K562 (cell line): Measurements from ENCODE around the gene DUSP10. TPM values are rescaled to one million over a fixed set of nuclear protein-coding genes. Genes with fewer than 3 reads are reported as not detected.

Experiments used
- ATAC-seq: fragments of 200-7000 bp; cut with Tn5 transposase; 3 replicates; pipeline ENCODE4 v1.9.1; 2020; ENCODE audit warnings: moderate library complexity
- BruUV-seq: library from RNA; stranded (reverse); fragments of 400-500 nt; replicated peaks from 2 replicates; lab custom pipeline; 2021; lab: Mats Ljungman, UMichigan
- CTCF ChIA-PET: fragments of 300-600 bp; formaldehyde crosslinking; extraction: SDS; loops from one replicate; lab custom pipeline; 2021; ENCODE audit warnings: low intra/inter-chr PET ratio; lab: Yijun Ruan, JAX
- POLR2A ChIA-PET: fragments of 300-600, 350-650 bp; sonication (Branson Sonifier 250); formaldehyde crosslinking; extraction: SDS; loops from one replicate; lab custom pipeline; 2021; ENCODE audit warnings: antibody characterized with exemption, inconsistent platforms; lab: Yijun Ruan, JAX
- DNase-seq, 4 experiments: peaks; one replicate each; pipeline versions ENCODE4 v3.0.0 to v3.0.0-alpha.2; 2011 to 2018; ENCODE audit warnings: low spot score in 3 of 4, mixed read lengths in 3 of 4; ENCODE audit errors: extremely low read depth in 1 of 4
- FAIRE-seq: peaks from 2 replicates; lab custom pipeline; 2011; peaks lifted over from hg19 to GRCh38; lab: Jason Lieb, UNC
- H2AFZ ChIP-seq: 2 replicates; pipeline ENCODE4 v1.6.0; 2011; ENCODE audit warnings: low read depth, low read length, control low read depth, inconsistent platforms
- H3K27ac ChIP-seq: fragments of 200-600 bp; 3 replicates; pipeline ENCODE4 v1.8.0; 2011; ENCODE audit warnings: low read depth, mild to moderate bottlenecking, control low read depth, inconsistent platforms, low read length, moderate library complexity, mixed read lengths; ENCODE audit errors: extremely low read depth
- H3K27me3 ChIP-seq, 2 experiments: fragments of 300-600 bp in 1 of 2; 2 replicates in 1 of 2; 3 replicates in 1 of 2; pipeline versions ENCODE4 v1.6.0 to v1.8.0; 2011; ENCODE audit warnings: inconsistent platforms in 2 of 2, low read length in 2 of 2, mild to moderate bottlenecking in 1 of 2, mixed read lengths in 1 of 2, moderate library complexity in 1 of 2; ENCODE audit not compliant: control insufficient read depth in 2 of 2, insufficient read depth in 2 of 2
- H3K36me3 ChIP-seq: fragments of 300-600 bp; 3 replicates; pipeline ENCODE4 v1.8.0; 2011; ENCODE audit warnings: mild to moderate bottlenecking, low read length, inconsistent platforms; ENCODE audit not compliant: control insufficient read depth, insufficient read depth
- H3K4me1 ChIP-seq, 2 experiments: fragments of 200-600 bp in 1 of 2; replicated peaks in 1 of 2; 2 replicates in 1 of 2; 3 replicates in 1 of 2; pipeline versions ENCODE4 v1.5.1 to v1.8.0; 2011; ENCODE audit warnings: inconsistent platforms in 2 of 2, low read length in 2 of 2, mild to moderate bottlenecking in 1 of 2, mixed read lengths in 1 of 2, moderate library complexity in 1 of 2; ENCODE audit not compliant: control insufficient read depth in 2 of 2, insufficient read depth in 2 of 2
- H3K4me2 ChIP-seq: 2 replicates; pipeline ENCODE4 v1.6.1; 2011; ENCODE audit warnings: low read length, control low read depth, inconsistent platforms, mixed read lengths; ENCODE audit not compliant: insufficient read depth
- H3K4me3 ChIP-seq: fragments of 200-600 bp; sonication (generic), shearing (Covaris generic); 2 replicates; pipeline ENCODE4 v1.5.1; 2016; ENCODE audit warnings: control low read depth, inconsistent platforms
- H3K79me2 ChIP-seq: fragments of 200-600 bp; 3 replicates; pipeline ENCODE4 v1.8.0; 2011; ENCODE audit warnings: low read length, inconsistent platforms; ENCODE audit not compliant: control insufficient read depth, insufficient read depth
- H3K9ac ChIP-seq, 2 experiments: 2 replicates each; pipeline versions ENCODE4 v1.6.0 to v1.6.1; 2011; ENCODE audit warnings: low read depth in 2 of 2, low read length in 2 of 2, control low read depth in 1 of 2, inconsistent platforms in 1 of 2, mild to moderate bottlenecking in 1 of 2, mixed read lengths in 1 of 2; ENCODE audit not compliant: insufficient read depth in 1 of 2
- H3K9me1 ChIP-seq: one replicate; pipeline ENCODE4 v1.6.0; 2011; ENCODE audit warnings: inconsistent platforms, mild to moderate bottlenecking, low read length, moderate library complexity; ENCODE audit not compliant: control insufficient read depth, insufficient read depth
- H3K9me3 ChIP-seq: replicated peaks from 2 replicates; pipeline ENCODE4 v1.5.1; 2011; ENCODE audit warnings: low read depth, low read length, inconsistent platforms; ENCODE audit not compliant: control insufficient read depth, insufficient read depth
- H4K20me1 ChIP-seq: replicated peaks from 2 replicates; pipeline ENCODE4 v1.6.1; 2011; ENCODE audit warnings: low read length, inconsistent platforms, mixed read lengths; ENCODE audit not compliant: control insufficient read depth, insufficient read depth
- BACH1 ChIP-seq: fragments of 200-800 bp; sonication (Bioruptor generic); IDR thresholded peaks from 2 replicates; pipeline ENCODE4 v1.6.1; 2016; ENCODE audit warnings: missing genetic modification characterization, missing compliant biosample characterization
- DEAF1 ChIP-seq: fragments of 450-650 bp; formaldehyde crosslinking; IDR thresholded peaks from 2 replicates; pipeline ENCODE4 v1.4.0; 2020; ENCODE audit warnings: mild to moderate bottlenecking, moderate library complexity
- DMBX1 ChIP-seq: fragments of 250-450 bp; sonication (Bioruptor Pico); IDR thresholded peaks from 2 replicates; pipeline ENCODE4 v1.8.0; 2022; ENCODE audit warnings: inconsistent platforms, mild to moderate bottlenecking, moderate library complexity, borderline replicate concordance
- GMEB1 ChIP-seq: fragments of 250-450 bp; sonication (Bioruptor Pico); IDR thresholded peaks from 2 replicates; pipeline ENCODE4 v1.4.0; 2020; ENCODE audit warnings: mild to moderate bottlenecking
- HDAC8 ChIP-seq: fragments of 450-650 bp; IDR thresholded peaks from 2 replicates; pipeline ENCODE4 v1.6.1; 2016; ENCODE audit warnings: mild to moderate bottlenecking, missing genetic modification characterization, moderate library complexity, missing compliant biosample characterization
- NFXL1 ChIP-seq: fragments of 450-650 bp; formaldehyde crosslinking; IDR thresholded peaks from 2 replicates; pipeline ENCODE4 v1.4.0; 2021; ENCODE audit warnings: mild to moderate bottlenecking
- NR4A1 ChIP-seq, 2 experiments: fragments of 250-450 bp in 1 of 2; fragments of 450-650 bp in 1 of 2; sonication (Bioruptor Pico) in 1 of 2; IDR thresholded peaks; 2 replicates each; pipeline versions ENCODE4 v1.4.0 to v1.6.1; 2016 to 2020; ENCODE audit warnings: mild to moderate bottlenecking in 2 of 2, missing compliant biosample characterization in 1 of 2, missing genetic modification characterization in 1 of 2, moderate library complexity in 1 of 2
- SMARCA4 ChIP-seq: fragments of 450-650 bp; IDR thresholded peaks from 2 replicates; pipeline ENCODE4 v1.6.1; 2016
- SMARCE1 ChIP-seq: fragments of 450-650 bp; IDR thresholded peaks from 2 replicates; pipeline ENCODE4 v1.7.1; 2016; ENCODE audit warnings: mild to moderate bottlenecking
- SMC3 ChIP-seq: conservative IDR thresholded peaks from 2 replicates; pipeline ENCODE4 v1.6.1; 2011; ENCODE audit warnings: low read depth, low read length, improper control_type of control experiment; ENCODE audit not compliant: insufficient read depth
- ZNF584 ChIP-seq: fragments of 200-800 bp; sonication (Bioruptor generic); IDR thresholded peaks from 2 replicates; pipeline ENCODE4 v1.6.1; 2016; ENCODE audit warnings: low read depth, mild to moderate bottlenecking, missing genetic modification characterization, missing compliant biosample characterization
- WGBS: fragments of 100-300 bp; shearing (Covaris generic); methylation state at CpG from one replicate; pipeline ENCODE4 v1.1.6; 2016; ENCODE audit warnings: low coverage, mixed read lengths; ENCODE audit not compliant: insufficient coverage; ENCODE audit errors: missing lambda C conversion rate; 5-methylcytosine and 5-hydroxymethylcytosine counted together
- in situ Hi-C: fragments of 300-500 bp; cut with MboI; formaldehyde crosslinking; loops from 4 replicates; pipeline ENCODE4 v1.15.0; 2018; ENCODE audit warnings: inconsistent platforms, mixed read lengths
- intact Hi-C: fragments of 100-400 bp; cut with micrococcal nuclease; formaldehyde crosslinking; loops from 2 replicates; pipeline ENCODE4 v1.14.2; 2022
- polyA plus RNA-seq, 8 experiments: library from polyadenylated mRNA; depleted of rRNA in 4 of 8; stranded (reverse) in 5 of 8; unstranded in 3 of 8; fragments of >200 nt; fragmentation: Nextera tagmentation in 2 of 8; fragmentation: Illumina TruSeq in 1 of 8; extraction: Ambion mirVana in 2 of 8; extraction: Trizol in 1 of 8; gene quantifications; 2 replicates each; pipeline versions ENCODE4 v1.2.1 to v1.2.3, GENCODE V29; 2011 to 2014; ENCODE audit warnings: inconsistent platforms in 1 of 8, missing spikeins in 1 of 8
- total RNA-seq, 7 experiments: library from RNA; depleted of rRNA in 6 of 7; stranded (reverse); fragments of >200 nt in 6 of 7; fragmentation: Illumina TruSeq in 2 of 7; extraction: Trizol in 2 of 7; gene quantifications; 2 replicates each; pipeline versions ENCODE4 v1.2.1 to v1.2.3, GENCODE V29; 2011 to 2021; ENCODE audit warnings: low replicate concordance in 1 of 7
- TF ChIP-seq, protein P1 (sequence below): fragments of 450-650 bp; formaldehyde crosslinking; IDR thresholded peaks from 2 replicates; pipeline ENCODE4 v1.4.0; 2022; ENCODE audit warnings: mild to moderate bottlenecking, moderate library complexity
- TF ChIP-seq, protein P2 (sequence below): sonication (generic); IDR thresholded peaks from 2 replicates; pipeline ENCODE4 v1.6.1; 2016

DUSP10 gene
- total and polyA plus RNA-seq, 9 of the 15 experiments (the other 6 are each of a cell fraction or from before 2014, with no cell fraction given), result 1.7 to 8.3 (median 6.1) TPM

GRCh38 chr1:221698579-221699349 is 43.1 kb downstream of the DUSP10 start (continued):
- 0 out of 2 replicates have a peak, but pooled peaks have one; percentile 10 for TF ChIP-seq DEAF1 (CRISPR knock-in tag)

DNA sequence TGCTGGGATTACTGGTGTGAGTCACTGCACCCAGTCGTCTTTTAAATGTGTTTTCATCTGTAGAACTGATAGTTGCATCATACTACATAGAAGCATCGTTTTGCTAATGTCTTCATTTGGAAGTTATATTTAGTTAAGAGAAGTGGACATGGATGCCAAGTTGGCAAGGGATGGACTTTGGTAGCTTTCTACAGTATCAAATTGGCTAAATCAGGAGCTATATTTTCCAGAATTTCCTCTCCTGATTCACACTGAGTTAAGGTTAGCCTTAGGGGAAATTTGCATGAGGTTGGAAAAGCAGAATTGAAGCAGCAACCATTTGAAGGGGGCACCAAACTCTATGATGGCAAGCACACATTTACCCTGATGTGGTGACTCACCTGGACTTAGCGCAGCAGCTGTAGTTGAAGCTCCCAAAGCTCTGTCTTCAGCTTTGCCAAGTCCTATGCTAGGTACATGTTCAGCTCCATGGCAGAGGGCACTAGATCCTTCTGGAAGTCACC is 43.9 kb downstream of the DUSP10 start:
- Histone ChIP-seq H3K9me1 (no peaks in the 10 kb centered on the region), H3K27ac (peak overlapping the region; percentile 23; the same call in 1 of the 3 replicates), H4K20me1 (no peaks in the 10 kb centered on the region), H3K36me3 (peaks cover 4% of the 10 kb centered on the region; the same call in 2 of the 3 replicates), H3K9me3 (no peaks in the 10 kb centered on the region), H2AFZ (no peak overlapping the region), H3K4me2 (no peak overlapping the region), H3K4me3 (no peak overlapping the region), H3K4me1 (no peaks in the 10 kb centered on the region; a peak in 1 of 5 replicates), H3K9ac (no peak overlapping the region), H3K79me2 (no peaks in the 10 kb centered on the region), H3K27me3 (no peaks in the 10 kb centered on the region)
- POLR2A ChIA-PET, result interaction anchor here (1.0 kb wide), 1 partner anchor 11 kb away, joined by 4 read pairs; no protein-coding TSS in a partner anchor
- intact Hi-C loops, result no loop called here
- no peak for FAIRE-seq
- DNase-seq, result no peak
- CTCF ChIA-PET, result no interaction called here
- WGBS, result 29% methylated on average over 3 of the region's 3 CpGs
- in situ Hi-C loops, result no loop called here
- peak; percentile 45 for ATAC-seq
- BruUV-seq, result no TSS peak
- TF ChIP-seq, protein P1, sequence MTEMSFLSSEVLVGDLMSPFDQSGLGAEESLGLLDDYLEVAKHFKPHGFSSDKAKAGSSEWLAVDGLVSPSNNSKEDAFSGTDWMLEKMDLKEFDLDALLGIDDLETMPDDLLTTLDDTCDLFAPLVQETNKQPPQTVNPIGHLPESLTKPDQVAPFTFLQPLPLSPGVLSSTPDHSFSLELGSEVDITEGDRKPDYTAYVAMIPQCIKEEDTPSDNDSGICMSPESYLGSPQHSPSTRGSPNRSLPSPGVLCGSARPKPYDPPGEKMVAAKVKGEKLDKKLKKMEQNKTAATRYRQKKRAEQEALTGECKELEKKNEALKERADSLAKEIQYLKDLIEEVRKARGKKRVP, result peak; percentile 71; the same call in 1 of the 2 replicates
- TF ChIP-seq GMEB1 (CRISPR knock-in tag) (no peak), ZNF584 (CRISPR knock-in tag) (peak; percentile 94), SMARCA4 (0 out of 2 replicates have a peak, but pooled peaks have one; percentile 14), DMBX1 (CRISPR knock-in tag) (peak; percentile 79; the same call in 1 of the 2 replicates), SMC3 (no peak), NFXL1 (CRISPR knock-in tag) (0 out of 2 replicates have a peak, but pooled peaks have one; percentile 62), NR4A1 (CRISPR knock-in tag; IDR thresholded peaks at IDR 0.05) (no peak), NR4A1 (tag; IDR thresholded peaks at IDR 0.05) (no peak), BACH1 (tag) (peak; percentile 51; the same call in 1 of the 2 replicates), HDAC8 (tag) (peak; percentile 85; the same call in 1 of the 2 replicates), SMARCE1 (no peak)
- TF ChIP-seq, protein P2, sequence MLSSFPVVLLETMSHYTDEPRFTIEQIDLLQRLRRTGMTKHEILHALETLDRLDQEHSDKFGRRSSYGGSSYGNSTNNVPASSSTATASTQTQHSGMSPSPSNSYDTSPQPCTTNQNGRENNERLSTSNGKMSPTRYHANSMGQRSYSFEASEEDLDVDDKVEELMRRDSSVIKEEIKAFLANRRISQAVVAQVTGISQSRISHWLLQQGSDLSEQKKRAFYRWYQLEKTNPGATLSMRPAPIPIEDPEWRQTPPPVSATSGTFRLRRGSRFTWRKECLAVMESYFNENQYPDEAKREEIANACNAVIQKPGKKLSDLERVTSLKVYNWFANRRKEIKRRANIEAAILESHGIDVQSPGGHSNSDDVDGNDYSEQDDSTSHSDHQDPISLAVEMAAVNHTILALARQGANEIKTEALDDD, result 0 out of 2 replicates have a peak, but pooled peaks have one; percentile 25
